HepG2 (cell line): ENCODE results near the gene ADGRG1. TPM values are rescaled to one million over a fixed set of nuclear protein-coding genes. Genes with fewer than 3 reads are reported as not detected.

Experiments used
- AGO1 ChIP-seq: fragments of 200-400 bp; formaldehyde crosslinking; IDR thresholded peaks from 2 replicates; pipeline ENCODE4 v1.6.1; 2017; ENCODE audit warnings: mild to moderate bottlenecking, low read depth, low read length, moderate library complexity; ENCODE audit not compliant: poor library complexity, severe bottlenecking
- CEBPG ChIP-seq: IDR thresholded peaks from 2 replicates; pipeline ENCODE4 v1.6.1; 2016
- DPF2 ChIP-seq: sonication (generic); formaldehyde crosslinking; IDR thresholded peaks from 2 replicates; pipeline ENCODE4 v1.4.0; 2020; ENCODE audit warnings: mild to moderate bottlenecking, low read depth, missing genetic modification reagents, borderline replicate concordance
- FOXJ3 ChIP-seq: sonication (generic); formaldehyde crosslinking; IDR thresholded peaks from 2 replicates; pipeline ENCODE4 v1.4.0; 2020; ENCODE audit warnings: missing genetic modification reagents, mild to moderate bottlenecking, borderline replicate concordance
- GATA4 ChIP-seq: sonication (generic); IDR thresholded peaks from 2 replicates; pipeline ENCODE4 v1.6.1; 2016; ENCODE audit warnings: antibody characterized with exemption, low read depth, borderline replicate concordance
- MXD4 ChIP-seq: IDR thresholded peaks from 2 replicates; pipeline ENCODE4 v1.6.1; 2016; ENCODE audit warnings: mild to moderate bottlenecking, missing biosample characterization, missing genetic modification reagents
- NFIB ChIP-seq: sonication (generic); formaldehyde crosslinking; IDR thresholded peaks from 2 replicates; pipeline ENCODE4 v1.9.0; 2021; ENCODE audit warnings: missing genetic modification reagents, mild to moderate bottlenecking, borderline replicate concordance
- TBL1XR1 ChIP-seq: fragments of 150-350 bp; IDR thresholded peaks from 2 replicates; pipeline ENCODE4 v1.6.1; 2014; ENCODE audit warnings: borderline replicate concordance, low read length; ENCODE audit not compliant: partially characterized antibody
- TBX2 ChIP-seq: sonication (generic); formaldehyde crosslinking; IDR thresholded peaks from 2 replicates; pipeline ENCODE4 v1.5.0; 2020; ENCODE audit warnings: missing genetic modification reagents, mild to moderate bottlenecking, borderline replicate concordance
- ZNF367 ChIP-seq: sonication (generic); formaldehyde crosslinking; IDR thresholded peaks from 2 replicates; pipeline ENCODE4 v1.4.0; 2020; ENCODE audit warnings: missing genetic modification reagents, borderline replicate concordance
- ZNF552 ChIP-seq: sonication (generic); formaldehyde crosslinking; IDR thresholded peaks from 2 replicates; pipeline ENCODE4 v1.9.0; 2022; ENCODE audit warnings: missing genetic modification reagents, mild to moderate bottlenecking, borderline replicate concordance
- ZNF747 ChIP-seq: sonication (generic); formaldehyde crosslinking; IDR thresholded peaks from 2 replicates; pipeline ENCODE4 v1.8.1; 2023; ENCODE audit warnings: missing genetic modification reagents, mild to moderate bottlenecking, borderline replicate concordance
- ZSCAN12 ChIP-seq: sonication (generic); formaldehyde crosslinking; IDR thresholded peaks from 2 replicates; pipeline ENCODE4 v1.9.0; 2021; ENCODE audit warnings: mild to moderate bottlenecking, missing genetic modification reagents
- polyA plus RNA-seq, 8 experiments: library from polyadenylated mRNA; depleted of rRNA in 3 of 8; stranded (reverse) in 7 of 8; unstranded in 1 of 8; fragments of >200 nt; fragmentation: Illumina TruSeq in 4 of 8; extraction: Trizol in 4 of 8; gene quantifications; 2 replicates each; pipeline versions ENCODE4 v1.2.1 to v1.2.3, GENCODE V29; 2011 to 2016; ENCODE audit warnings: low read depth in 4 of 8, missing spikeins in 1 of 8, mixed read lengths in 1 of 8; ENCODE audit not compliant: insufficient read depth in 1 of 8
- total RNA-seq, 5 experiments: library from RNA; depleted of rRNA; stranded (reverse); fragments of >200 nt; fragmentation: Illumina TruSeq; extraction: Trizol; gene quantifications; 2 replicates each; pipeline ENCODE4 v1.2.3, GENCODE V29; 2016; ENCODE audit warnings: low read depth in 1 of 5
- TF ChIP-seq, protein P1 (sequence below), 2 experiments: sonication (generic) in 1 of 2; formaldehyde crosslinking in 1 of 2; IDR thresholded peaks; 2 replicates each; pipeline versions ENCODE4 v1.6.1 to v1.9.0; 2014 to 2022; ENCODE audit warnings: antibody characterized with exemption in 1 of 2, borderline replicate concordance in 1 of 2, inconsistent platforms in 1 of 2, low read depth in 1 of 2, missing genetic modification reagents in 1 of 2
- TF ChIP-seq, protein P2 (sequence below): sonication (generic); formaldehyde crosslinking; IDR thresholded peaks from 2 replicates; pipeline ENCODE4 v1.8.1; 2023; ENCODE audit warnings: mild to moderate bottlenecking, missing genetic modification reagents, borderline replicate concordance
- TF ChIP-seq, protein P3 (sequence below): sonication (generic); formaldehyde crosslinking; IDR thresholded peaks from 2 replicates; pipeline ENCODE4 v1.4.0; 2020; ENCODE audit warnings: missing genetic modification reagents, borderline replicate concordance
- TF ChIP-seq, protein P4 (sequence below): sonication (generic); formaldehyde crosslinking; IDR thresholded peaks from 2 replicates; pipeline ENCODE4 v1.4.0; 2020; ENCODE audit warnings: mild to moderate bottlenecking, missing genetic modification reagents
- TF ChIP-seq, protein P5 (sequence below): IDR thresholded peaks from 2 replicates; pipeline ENCODE4 v1.6.1; 2016; ENCODE audit warnings: missing genetic modification reagents, missing compliant biosample characterization

Gene ADGRG1
- total and polyA plus RNA-seq, 2 of the 13 experiments (the other 11 are each of a cell fraction or from before 2014, with no cell fraction given), result 2.7 to 5.9 TPM

DNA sequence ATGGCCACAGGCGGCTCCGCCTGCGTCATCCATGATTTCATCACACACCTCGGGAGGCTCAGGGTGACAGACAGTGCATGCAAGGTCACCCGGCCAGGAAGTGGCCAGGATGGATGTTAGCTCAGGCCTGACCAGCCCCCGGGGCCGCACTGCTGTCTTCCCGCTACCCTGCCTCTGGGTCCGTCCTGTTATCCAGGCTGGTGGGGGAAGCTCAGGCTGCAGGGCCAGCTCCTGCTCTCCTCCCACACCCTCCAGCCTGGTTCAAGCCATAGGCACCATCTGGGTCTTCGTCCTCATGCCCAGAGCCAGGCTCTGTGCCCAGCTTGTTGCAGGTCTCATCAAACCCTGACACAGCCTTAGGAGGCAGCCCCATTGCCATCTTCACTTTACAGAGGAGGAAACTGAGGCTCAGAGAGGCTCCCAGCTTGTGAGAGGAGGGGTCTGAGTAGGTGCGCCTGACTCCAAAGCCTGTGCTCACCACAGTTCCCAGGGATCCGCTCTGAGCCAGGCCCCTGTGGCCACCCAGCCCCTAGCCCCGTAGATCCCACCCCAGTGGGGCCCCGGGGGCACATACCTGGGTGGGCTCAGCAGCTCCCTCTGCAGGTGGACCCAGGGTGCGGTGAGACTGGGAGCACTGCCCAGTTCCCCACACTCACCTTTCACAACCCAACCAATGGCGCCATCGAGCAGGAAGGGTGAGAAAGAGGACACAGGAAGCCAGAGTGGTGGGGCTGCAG is 39.3 kb downstream of the ADGRG1 start (continued):
- TF ChIP-seq, protein P1, sequence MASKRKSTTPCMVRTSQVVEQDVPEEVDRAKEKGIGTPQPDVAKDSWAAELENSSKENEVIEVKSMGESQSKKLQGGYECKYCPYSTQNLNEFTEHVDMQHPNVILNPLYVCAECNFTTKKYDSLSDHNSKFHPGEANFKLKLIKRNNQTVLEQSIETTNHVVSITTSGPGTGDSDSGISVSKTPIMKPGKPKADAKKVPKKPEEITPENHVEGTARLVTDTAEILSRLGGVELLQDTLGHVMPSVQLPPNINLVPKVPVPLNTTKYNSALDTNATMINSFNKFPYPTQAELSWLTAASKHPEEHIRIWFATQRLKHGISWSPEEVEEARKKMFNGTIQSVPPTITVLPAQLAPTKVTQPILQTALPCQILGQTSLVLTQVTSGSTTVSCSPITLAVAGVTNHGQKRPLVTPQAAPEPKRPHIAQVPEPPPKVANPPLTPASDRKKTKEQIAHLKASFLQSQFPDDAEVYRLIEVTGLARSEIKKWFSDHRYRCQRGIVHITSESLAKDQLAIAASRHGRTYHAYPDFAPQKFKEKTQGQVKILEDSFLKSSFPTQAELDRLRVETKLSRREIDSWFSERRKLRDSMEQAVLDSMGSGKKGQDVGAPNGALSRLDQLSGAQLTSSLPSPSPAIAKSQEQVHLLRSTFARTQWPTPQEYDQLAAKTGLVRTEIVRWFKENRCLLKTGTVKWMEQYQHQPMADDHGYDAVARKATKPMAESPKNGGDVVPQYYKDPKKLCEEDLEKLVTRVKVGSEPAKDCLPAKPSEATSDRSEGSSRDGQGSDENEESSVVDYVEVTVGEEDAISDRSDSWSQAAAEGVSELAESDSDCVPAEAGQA (IDR thresholded peaks at IDR 0.05; ENCODE audit: low read depth), result peak; percentile 98
- TF ChIP-seq, protein P1 (CRISPR knock-in tag; IDR thresholded peaks at IDR 0.05; ENCODE audit: borderline replicate concordance), result no peak
- TF ChIP-seq ZNF747 (CRISPR knock-in tag), result no peak
- TF ChIP-seq MXD4 (CRISPR knock-in tag), result peak; percentile 48; the same call in 1 of the 2 replicates
- peak; percentile 86 for TF ChIP-seq TBL1XR1
- TF ChIP-seq ZNF367 (CRISPR knock-in tag), result no peak
- peak; percentile 89 for TF ChIP-seq DPF2 (CRISPR knock-in tag)
- no peak for TF ChIP-seq AGO1
- TF ChIP-seq FOXJ3 (CRISPR knock-in tag), result no peak; the same call in 1 of the 2 replicates
- TF ChIP-seq, protein P2, sequence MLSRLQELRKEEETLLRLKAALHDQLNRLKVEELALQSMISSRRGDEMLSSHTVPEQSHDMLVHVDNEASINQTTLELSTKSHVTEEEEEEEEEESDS, result no peak
- 0 out of 2 replicates have a peak, but pooled peaks have one; percentile 6 for TF ChIP-seq GATA4
- no peak; the same call in 1 of the 2 replicates for TF ChIP-seq ZNF552 (CRISPR knock-in tag)
- TF ChIP-seq, protein P3, sequence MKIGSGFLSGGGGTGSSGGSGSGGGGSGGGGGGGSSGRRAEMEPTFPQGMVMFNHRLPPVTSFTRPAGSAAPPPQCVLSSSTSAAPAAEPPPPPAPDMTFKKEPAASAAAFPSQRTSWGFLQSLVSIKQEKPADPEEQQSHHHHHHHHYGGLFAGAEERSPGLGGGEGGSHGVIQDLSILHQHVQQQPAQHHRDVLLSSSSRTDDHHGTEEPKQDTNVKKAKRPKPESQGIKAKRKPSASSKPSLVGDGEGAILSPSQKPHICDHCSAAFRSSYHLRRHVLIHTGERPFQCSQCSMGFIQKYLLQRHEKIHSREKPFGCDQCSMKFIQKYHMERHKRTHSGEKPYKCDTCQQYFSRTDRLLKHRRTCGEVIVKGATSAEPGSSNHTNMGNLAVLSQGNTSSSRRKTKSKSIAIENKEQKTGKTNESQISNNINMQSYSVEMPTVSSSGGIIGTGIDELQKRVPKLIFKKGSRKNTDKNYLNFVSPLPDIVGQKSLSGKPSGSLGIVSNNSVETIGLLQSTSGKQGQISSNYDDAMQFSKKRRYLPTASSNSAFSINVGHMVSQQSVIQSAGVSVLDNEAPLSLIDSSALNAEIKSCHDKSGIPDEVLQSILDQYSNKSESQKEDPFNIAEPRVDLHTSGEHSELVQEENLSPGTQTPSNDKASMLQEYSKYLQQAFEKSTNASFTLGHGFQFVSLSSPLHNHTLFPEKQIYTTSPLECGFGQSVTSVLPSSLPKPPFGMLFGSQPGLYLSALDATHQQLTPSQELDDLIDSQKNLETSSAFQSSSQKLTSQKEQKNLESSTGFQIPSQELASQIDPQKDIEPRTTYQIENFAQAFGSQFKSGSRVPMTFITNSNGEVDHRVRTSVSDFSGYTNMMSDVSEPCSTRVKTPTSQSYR (CRISPR knock-in tag), result peak; percentile 61; the same call in 1 of the 2 replicates
- peak; percentile 84 for TF ChIP-seq TBX2 (CRISPR knock-in tag)
- TF ChIP-seq CEBPG (CRISPR knock-in tag), result peak; percentile 99
- TF ChIP-seq, protein P4, sequence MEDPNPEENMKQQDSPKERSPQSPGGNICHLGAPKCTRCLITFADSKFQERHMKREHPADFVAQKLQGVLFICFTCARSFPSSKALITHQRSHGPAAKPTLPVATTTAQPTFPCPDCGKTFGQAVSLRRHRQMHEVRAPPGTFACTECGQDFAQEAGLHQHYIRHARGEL (CRISPR knock-in tag), result no peak
- no peak for TF ChIP-seq ZSCAN12 (CRISPR knock-in tag)
- no peak; the same call in 1 of the 2 replicates for TF ChIP-seq NFIB (CRISPR knock-in tag)
- TF ChIP-seq, protein P5, sequence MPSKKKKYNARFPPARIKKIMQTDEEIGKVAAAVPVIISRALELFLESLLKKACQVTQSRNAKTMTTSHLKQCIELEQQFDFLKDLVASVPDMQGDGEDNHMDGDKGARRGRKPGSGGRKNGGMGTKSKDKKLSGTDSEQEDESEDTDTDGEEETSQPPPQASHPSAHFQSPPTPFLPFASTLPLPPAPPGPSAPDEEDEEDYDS, result peak; percentile 56; the same call in 1 of the 2 replicates
